OCI-M2 (cell line): ENCODE measurements around the gene PKIB.

Experiments
- DNase-seq: peaks from one replicate; lab custom pipeline; 2025; ENCODE audit not compliant: unreplicated experiment; lab: John Stamatoyannopoulos, UW

Gene PKIB

GRCh38 chr6:122709922-122710512 lies 99.8 kb downstream of the PKIB start:
- DNase-seq: no peak

DNA sequence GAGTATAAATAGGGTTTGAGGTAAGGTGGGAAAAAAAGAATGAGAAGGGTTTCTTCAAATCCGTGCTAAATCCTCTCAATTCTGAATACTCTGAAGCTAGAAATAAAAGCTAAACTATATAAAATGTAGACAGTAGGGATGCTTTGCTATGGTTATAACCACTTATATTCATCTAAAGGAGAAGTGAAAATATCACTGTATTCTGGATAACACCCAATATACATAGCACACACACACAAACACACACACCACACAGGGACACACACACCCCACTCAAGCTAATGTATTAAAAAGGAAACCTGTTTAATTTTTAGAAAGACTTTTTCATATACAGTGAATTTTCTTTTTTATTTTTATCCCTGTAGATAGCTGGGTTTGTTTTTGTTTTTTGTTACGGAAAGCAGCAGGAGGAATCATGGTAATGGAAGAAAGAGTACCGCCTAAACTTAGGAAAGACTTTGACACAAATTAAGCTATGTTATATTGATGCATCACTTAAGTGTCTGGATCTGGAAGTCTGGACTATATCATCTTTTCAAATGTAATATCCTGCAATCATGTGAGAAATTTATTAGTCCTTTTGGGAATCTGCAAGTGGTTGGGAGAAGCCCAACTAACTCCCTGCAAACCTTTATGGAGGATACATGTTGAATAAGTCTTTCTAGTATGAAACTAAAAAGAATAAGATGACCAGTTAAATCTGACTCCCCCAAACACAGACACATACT lies 100.9 kb downstream of the PKIB start:
- no peak for DNase-seq

- DNase-seq: no peak
Observed at GRCh38 chr6:122712093-122712447, 101.9 kb downstream of the PKIB start.

GRCh38 chr6:122712448-122713137 lies 102.4 kb downstream of the PKIB start:
- no peak for DNase-seq

DNA sequence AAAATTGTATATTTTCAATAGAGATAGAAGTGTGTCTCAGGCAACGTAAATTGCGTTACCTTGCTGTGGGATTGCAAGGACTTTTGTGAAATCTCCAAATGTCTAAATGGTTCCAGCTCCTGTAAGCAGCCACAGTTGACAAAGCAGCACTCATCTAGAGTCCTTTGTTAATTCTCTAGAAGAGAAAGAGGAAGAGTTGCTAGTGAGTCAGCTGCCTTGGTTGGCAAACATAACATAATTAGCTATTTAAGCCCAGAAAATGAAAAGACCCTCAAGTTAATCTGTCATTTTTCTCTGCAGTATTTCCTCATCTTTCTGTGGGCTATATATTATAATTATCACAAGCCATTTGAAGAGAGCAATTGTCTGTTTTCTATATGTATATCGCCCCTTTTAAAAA lies 102.9 kb downstream of the PKIB start:
- DNase-seq: no peak

GRCh38 chr6:122714059-122714458 lies 103.9 kb downstream of the PKIB start:
- peak; percentile 53 for DNase-seq

DNA sequence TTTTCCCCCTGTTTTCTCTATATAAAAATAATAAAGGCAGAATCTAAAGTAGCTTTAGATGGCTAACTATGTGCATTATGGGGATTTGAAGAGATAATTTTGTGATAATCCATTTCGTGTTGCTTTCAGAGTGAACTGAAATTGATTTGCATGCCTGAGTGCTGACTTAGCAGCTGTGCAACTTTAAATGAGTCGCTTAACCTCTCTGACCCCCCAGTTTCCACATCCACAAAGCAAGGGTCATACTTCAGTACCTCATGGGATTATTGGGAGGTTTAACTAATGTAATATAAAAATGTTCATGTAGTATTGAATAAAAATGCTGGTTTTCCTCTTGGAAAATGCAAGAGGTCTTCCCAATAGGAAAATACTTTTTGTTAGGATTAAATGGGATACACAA lies 105.5 kb downstream of the PKIB start:
- no peak for DNase-seq

DNA sequence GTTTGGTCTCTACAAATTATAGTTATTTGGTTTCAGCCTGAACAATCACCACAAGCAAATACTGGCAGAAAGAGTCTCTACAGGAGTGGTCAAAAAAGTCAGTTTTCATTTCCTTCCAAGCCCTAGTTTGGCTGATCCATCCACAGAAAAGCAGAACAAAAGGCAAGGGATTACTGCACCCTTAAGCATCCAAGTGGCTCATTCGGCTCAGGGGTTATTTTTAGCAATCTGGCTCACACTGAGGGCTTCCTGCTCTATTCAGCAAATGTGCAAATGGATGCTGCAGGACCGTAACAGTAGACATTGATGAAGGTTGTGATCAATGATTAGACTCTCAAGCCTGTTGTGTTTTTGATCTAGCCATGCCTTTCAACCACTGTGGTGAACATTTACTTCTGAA lies 107.1 kb downstream of the PKIB start:
- no peak for DNase-seq

- no peak for DNase-seq
Observed at GRCh38 chr6:122718616-122719015, 108.4 kb downstream of the PKIB start.

- no peak for DNase-seq
Observed at GRCh38 chr6:122719176-122719575, 109.0 kb downstream of the PKIB start.

- no peak for DNase-seq
Observed at GRCh38 chr6:122722746-122723145, 112.5 kb downstream of the PKIB start.

DNA sequence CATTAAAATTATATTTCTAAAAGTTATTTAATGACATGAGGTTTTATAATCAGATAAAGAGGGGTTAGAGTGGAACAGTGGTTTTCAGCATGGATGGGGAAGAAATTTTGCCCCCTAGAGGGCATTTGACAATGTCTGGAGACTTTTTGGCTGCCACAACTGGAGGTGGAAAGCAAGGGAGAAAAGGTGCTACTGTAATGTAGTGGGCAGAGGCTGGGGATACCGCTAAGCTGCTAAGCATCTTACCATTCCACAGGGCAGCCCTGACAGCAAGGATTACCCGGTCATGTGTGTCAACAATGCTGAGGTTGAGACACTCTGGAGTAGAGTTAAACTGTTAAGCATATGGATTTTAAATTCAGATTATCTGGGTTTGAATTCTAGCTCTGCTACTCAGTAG lies 116.4 kb downstream of the PKIB start:
- no peak for DNase-seq

GRCh38 chr6:122727244-122727643 lies 117.0 kb downstream of the PKIB start:
- DNase-seq: no peak

DNA sequence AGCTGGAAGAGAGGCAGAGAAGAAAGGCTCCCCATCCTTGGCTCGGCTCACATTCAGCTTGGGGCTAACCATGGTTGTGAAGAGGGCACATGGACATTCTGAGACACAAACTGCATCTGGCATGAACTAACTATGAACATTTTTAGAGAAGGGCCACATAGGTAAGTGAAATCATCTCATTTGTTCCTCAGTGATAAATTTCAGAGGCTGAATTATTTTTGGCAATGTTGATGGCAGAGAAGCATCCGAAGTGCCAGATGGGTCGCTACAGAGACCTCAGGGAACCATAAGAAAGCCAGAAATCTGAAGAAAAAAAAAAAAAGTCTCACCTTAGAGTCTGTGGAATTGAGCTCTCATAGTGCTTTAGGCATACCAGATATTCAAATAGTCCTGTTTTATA lies 120.1 kb downstream of the PKIB start:
- no peak for DNase-seq

- no peak for DNase-seq
Observed at GRCh38 chr6:122730775-122731386, 120.7 kb downstream of the PKIB start.

- DNase-seq: no peak
Observed at GRCh38 chr6:122733259-122733658, 123.1 kb downstream of the PKIB start.

- DNase-seq: no peak
Observed at GRCh38 chr6:122734529-122735395, 124.6 kb downstream of the PKIB start.

GRCh38 chr6:122735582-122735981 lies 125.4 kb downstream of the PKIB start:
- no peak for DNase-seq

DNA sequence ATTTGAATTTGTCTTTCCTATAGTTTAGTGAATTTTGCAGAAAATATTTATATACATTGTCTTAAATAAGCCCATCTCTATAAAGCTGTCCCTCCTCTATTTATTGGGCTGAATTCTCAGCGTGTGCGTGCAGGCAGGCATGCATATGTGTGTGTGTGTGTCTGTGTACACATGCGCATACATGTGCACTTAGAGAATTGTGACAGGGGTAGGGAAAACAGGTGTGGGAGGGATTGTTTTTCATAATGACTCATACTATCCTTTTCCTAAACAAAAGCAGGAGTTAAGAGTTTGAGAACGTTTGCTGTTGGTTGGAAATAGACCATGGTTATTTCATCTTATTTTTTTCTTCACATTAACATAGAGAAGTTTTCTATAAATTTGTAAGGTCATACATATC lies 126.0 kb downstream of the PKIB start:
- DNase-seq: no peak

DNA sequence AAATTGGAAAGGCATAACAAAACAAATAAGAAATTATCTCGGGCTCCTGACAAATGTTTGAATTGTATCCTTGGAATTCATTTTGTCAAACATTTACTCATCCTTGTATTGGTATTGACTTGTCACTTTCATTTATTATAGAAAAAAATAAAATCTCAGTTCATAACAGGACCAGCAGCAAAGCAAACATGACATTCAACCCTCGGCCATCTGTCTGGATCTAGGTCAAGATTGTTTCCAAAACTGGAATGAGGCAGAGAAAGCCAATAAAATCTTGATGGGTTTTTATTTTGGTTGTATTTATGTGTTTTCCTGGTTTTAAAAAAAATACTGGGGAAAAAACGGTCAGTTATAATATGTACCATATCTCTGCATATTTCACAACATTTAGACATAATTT lies 126.4 kb downstream of the PKIB start:
- DNase-seq: no peak

GRCh38 chr6:122740091-122740490 lies 129.9 kb downstream of the PKIB start:
- no peak for DNase-seq
